HG03457 (cell line): Measurements from ENCODE around the gene SLC35F4.
"Not testable (repeated sequence)": the region's sequence is repeated elsewhere in the genome, so short reads cannot be mapped to it uniquely, and the experiment has no call there.

ENCODE experiments used
- ATAC-seq: cut with Tn5 transposase; IDR thresholded peaks from one replicate; pipeline ENCODE4 v1.9.1; 2021; ENCODE audit warnings: moderate number of reproducible peaks; ENCODE audit not compliant: unreplicated experiment

The SLC35F4 gene

DNA sequence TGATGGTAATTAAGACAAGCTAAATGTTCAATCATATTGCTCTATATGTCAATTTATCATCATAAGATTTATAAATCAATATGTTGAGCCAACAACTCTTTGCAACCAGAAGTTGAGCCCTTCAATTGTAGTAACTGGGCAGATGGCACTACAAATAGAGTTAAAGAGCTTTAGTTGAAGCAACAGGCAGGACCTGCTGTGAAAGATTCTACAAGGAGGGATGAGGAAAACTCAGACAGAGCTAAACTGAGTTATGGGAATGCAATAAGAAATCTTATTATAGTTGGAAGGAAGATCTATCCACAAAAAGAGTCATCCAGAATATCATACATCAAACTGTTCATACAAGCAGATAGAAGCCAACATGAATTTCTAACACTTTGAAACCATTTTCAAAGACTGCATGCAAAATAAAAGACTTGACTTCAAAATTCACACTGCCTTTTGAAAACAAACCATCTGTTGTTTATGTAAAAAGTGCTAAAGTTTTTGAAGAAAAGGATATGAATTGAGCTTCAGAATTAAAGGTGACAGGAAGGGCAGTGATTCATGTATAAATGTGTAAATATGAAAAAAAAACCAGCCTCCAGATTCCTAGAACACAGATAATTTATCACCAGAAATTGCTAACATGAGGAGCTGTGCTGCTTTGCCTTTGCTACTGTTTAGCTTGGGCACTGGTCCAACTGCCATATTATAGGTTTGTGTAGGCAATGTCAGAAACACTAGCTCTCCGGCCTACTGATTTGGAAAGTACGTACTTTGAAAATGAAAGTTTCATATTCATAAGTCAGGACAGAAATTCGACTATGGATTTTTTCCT is 133.2 kb downstream of the SLC35F4 start:
- ATAC-seq = no peak

DNA sequence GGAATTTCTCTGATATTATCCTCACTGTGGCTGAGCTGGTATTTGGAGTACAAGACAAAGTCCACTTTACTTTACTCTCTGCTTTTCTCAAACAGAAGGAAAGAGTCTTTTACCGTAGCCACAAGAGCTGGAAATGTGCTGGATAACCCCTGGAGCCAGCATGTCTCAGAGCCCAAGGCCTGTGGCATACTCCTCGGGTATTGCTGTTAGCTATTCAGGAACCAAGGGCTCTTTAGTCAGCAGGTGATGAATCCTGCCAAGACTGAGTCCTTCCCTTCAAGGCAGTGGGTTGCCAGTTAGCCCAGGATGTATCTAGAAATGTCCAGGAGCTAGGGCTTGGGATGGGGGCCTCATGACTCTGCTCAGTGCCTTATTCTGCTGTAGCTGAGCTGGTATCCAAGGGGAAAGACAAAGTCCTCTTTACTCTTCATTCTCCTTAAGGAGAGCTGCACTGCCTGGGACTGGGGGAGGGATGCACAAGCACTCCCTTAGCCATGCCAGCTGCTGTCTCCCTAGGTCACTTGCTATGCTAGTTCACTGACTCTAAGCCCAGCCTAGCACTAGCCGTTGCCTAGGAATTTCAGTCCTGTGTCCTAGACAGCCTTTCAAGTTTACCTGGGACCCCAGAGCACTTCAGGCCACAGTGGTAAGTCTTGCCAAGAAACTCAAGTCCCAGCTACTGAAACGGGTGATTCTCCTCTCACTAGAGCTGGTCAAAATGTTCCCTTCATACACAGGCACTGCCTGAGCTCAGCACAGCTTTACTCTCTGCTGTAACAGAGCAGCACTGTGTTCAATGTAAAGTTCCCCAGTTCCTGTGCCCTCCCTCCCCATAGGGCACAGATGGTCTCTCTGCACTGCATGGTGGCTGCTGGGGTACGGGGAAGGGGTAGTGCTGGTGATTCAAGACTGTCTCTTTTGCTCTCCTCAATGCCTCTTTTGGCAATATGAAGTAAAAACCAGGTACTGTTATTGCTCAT is 136.4 kb downstream of the SLC35F4 start:
- ATAC-seq = no peak

DNA sequence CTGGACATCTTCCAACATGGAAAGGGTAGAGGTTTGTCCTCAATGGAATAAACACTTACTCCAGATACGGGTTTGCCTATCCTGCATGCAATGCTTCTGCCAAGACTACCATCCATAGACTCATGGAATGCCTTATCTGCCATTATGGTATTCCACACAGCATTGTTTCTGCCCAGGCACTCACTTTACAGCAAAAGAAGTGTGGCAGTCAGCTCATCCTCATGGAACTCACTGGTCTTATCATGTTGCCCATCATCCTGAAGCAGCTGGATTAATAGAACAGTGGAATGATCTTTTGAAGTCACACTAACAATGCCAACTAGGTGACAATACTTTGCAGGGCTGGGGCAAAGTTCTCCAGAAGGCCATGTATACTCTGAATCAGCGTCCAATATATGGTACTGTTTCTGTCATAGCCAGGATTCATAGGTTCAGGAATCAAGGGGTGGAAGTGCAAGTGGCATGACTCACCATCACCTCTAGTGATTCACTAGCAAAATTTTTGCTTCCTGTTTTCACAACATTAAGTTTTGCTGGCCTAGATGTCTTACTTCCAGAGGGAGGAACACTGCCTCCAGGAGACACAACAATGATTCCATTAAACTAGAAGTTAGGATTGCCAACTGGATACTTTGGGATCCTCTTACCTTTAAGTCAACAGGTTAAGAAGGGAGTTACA is 140.4 kb downstream of the SLC35F4 start:
- ATAC-seq = no peak

DNA sequence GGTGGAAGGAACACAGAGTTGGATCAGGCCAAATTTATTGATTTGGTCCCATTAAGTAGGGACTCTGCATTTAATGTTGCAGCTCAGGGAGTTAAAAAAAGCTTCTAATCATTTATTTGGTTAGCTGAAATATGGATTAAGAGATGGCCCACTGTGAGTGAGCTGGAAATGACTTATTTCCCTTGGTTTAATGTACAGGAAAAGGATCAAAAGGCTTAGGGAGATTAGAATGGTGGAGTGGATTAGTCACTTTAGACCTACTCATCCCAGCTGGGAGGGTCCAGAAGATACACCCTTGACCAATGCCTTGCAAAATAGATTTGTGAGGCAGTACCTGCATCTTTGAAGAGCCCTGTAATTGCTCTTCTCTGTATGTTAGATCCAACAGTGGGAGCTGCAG is 143.8 kb downstream of the SLC35F4 start:
- ATAC-seq = not testable (repeated sequence)

DNA sequence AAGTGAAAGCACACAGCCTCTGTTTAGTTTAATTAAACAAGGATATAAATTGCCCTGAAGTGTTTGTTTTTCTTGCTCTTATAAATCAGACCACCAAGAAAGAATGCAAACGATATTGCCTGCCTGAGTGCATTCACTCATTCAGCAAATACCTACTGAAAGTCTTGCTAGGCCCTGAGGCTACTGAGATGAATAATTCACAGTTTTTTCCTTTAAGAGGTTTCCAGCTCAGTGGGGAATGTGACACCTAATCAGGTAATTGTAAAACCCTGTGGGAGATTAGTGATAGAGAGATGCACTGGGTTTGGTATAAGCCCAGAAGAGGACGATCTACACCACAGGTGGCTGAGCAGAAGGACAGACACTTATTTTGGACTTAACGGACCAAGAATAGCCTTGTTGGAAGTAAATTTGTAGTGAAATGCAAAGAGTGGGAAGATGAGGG is 151.4 kb downstream of the SLC35F4 start:
- ATAC-seq = no peak

DNA sequence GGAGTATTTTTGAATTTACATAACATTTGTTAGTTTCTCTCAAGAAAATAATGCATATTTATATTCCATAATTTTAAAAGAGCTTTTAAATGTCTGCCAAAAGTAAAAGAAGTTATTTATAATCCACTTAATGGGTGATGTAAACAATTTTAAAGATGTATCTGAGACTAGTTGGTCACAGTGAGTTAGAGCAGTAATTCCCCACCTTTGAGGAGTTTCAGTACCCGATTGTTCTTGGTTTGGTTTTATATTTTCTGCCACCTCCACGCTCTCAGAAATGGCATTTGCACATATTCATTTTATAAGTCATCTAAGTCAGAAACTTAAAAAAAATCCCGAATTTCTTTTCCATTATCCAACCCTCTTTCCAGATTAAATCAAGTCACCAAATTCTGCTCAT is 153.2 kb downstream of the SLC35F4 start:
- no peak for ATAC-seq

DNA sequence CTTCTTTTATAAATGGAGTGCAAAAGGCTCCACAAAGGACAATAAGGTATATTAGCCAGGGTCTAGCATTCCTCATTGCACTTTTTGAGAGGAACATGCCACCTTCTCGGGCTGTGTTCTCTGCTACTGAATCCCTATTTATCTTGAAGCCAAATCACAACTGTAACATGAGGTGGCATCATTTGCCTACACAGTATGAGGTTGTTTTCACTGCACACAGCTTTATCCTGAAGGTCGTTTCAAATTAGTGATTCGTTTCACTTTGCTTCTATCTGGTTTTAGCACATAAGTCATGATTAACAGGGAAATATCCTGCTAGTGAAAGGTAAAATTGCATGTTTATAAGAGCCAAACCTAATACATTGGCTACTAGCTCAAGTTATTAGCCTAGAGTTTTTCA is 153.8 kb downstream of the SLC35F4 start:
- ATAC-seq = no peak

DNA sequence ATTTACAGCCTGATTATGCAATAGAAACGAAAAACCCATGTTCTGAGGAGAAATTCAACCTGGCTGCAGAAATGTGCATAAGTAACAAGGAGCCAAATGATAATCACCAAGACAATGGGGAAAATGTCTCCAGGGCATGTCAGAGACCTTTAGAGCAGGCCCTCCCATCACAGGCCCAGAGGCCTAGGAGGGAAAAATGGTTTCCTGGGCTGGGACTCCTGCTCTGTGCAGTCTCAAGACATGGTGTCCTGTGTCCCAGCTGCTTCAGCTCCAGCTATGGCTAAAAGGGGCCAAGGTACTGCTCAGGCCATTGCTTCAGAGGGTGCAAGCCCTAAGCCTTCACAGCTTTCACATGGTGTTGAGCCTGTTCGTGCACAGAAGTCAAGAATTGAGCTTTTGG is 156.0 kb downstream of the SLC35F4 start:
- no peak for ATAC-seq

DNA sequence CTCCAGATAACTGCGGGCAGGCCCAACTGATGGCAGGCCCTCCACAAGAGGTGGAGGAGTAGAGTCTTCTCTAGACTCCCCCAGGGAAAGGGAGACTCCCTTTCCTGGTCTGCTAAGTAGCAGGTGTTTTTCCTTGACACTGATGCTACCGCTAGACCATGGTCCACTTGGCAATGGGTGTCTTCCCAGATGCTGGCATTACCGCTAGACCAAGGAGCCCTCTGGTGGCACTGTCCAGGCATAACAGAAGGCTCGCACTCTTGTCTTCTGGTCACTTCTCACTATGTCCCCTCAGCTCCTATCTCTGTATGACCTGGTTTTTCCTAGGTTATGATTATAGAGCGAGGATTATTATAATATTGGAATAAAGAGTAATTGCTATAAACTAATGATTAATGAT is 156.8 kb downstream of the SLC35F4 start:
- ATAC-seq = not testable (repeated sequence)

DNA sequence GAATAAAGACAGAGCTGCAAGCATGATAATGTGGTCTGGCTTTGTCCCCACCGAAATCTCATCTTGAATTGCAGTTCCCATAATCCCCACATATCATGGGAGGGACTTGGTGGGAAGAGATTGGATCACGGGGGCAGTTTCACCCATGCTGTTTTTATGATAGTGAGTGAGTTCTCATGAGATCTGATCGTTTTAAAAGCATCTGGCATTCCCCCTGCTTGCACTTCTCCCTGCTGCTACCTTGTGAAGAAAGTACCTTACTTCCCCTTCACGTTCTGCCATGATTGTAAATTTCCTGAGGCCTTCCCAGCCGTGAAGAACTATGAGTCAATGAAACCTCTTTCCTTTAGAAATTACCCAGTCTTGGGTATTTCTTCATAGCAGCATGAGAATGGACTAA is 158.7 kb downstream of the SLC35F4 start:
- ATAC-seq = no peak

DNA sequence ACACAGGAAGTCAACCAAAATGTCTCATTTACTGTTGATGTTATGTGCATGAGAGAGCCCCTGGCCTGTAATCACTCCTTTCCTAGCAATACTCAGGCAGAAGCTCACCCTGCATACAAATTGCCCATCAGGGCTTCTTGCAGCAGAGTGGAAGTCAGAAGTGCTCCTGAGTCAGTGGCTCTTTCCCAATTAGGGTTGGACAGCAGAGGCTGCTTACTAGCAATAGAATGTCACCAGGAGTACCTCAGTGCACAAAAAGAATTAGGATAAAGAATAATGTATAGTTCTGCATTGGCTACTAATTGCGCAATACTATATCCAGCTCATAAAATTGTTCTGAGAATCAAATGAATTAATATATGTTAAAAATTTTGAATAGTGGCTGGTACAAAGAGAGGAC is 161.1 kb downstream of the SLC35F4 start:
- no peak for ATAC-seq

DNA sequence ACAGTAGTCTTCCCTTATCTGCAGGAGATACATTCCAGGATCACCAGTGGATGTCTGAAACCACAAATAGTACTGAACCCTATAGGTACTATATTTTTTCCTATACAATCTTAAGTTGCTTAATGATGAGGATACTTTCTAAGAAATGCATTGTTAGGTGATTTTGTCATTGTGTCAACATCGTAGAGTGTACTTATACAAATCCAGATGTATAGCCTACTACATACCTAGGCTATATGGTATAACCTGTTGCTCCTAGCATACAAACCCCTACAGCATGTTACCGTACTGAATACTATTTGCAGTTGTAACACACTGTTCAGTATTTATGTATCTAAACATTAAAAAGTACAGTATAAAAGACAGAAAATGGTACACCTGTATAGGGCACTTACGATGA is 165.9 kb downstream of the SLC35F4 start:
- ATAC-seq = no peak

DNA sequence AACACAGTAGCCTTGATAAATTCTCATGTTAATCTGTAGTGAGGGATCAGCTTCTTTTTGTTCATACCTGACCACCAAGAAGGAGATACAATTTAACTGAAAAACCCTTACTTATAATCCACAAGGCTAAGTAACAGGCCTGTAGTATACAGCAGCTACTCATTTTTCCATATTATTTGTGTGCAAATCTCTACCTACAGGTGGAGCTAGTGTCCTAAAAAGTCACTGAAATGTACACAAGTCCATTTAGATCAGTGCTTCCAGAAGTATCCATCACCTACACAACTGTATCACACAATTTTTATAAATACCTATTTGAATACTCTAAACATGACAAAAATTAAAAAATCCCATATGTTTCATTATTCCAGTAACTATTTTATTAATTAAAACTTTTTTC is 173.2 kb downstream of the SLC35F4 start:
- ATAC-seq = no peak

DNA sequence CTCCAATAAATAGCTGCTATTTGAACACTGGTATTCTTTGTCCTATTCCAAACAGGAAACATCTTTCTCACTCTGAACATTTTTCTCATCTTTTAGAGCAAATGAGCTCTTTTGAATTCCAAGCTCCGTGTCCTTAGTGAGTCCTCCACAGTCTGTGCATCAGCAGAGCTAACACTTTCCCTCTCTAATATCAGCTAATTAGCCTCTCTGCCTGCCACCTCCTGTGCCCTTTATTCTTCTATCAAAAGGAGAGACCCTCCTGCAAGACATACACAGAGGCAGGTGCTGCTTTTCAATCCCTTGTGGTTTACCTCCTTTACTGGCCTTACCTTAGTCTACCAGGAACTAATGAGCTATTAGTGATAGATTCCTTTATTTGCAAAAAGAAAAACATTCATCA is 178.5 kb downstream of the SLC35F4 start:
- no peak for ATAC-seq

DNA sequence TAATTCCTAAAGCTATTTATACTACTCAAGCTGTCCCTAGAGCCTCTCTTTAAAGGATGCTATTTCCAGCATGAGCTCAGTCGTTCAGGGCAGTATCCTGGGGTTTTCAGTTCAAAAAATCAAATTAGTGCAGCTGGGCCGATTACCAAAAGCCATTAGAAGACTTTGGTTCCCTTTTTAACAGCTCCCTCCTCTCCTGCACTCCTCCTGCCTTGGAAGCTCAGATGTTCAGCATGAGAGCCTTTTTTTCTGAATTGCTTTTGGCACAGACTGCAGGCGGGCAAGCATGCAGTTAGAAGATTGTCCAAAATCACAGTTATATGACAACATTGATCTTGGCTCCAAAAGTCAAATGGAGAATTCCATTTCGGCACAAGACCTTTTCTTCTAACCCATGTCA is 179.6 kb downstream of the SLC35F4 start:
- no peak for ATAC-seq

DNA sequence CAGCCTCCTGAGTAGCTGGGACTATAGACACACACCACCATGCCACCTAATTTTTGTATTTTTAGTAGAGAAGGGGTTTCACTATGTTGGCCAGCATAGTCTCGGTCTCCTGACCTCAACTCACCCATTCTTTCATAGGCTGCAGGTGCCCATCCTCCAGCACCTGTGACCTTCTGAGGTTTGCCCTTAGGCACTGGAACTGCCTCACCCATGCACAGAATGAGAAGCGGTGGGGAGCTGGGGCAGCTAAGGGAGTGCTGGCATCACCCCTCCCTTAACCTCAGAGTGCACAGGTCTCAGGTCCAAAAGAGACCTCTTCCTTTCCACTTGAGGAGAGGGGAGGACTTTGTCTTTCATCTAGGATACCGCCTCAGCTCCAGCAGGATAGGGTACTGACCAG is 194.9 kb downstream of the SLC35F4 start:
- no peak for ATAC-seq

DNA sequence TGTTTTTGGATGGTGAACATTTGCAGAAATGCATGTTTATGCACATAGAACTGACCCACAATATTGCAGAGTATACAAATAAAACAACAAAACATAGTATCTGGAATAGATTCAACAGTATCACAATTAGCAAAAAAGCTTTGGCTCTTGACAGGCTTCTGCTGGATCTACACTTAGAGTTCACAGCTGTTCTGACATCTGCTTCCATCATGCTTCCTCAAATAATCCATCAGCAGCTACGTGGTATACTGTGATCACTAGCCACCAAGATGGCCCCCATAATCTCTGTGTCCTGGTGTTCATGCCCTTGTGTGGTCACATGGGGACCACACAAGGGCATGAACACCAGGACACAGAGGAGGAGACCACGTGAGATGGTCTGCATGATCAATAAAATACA is 205.7 kb downstream of the SLC35F4 start:
- ATAC-seq = no peak

DNA sequence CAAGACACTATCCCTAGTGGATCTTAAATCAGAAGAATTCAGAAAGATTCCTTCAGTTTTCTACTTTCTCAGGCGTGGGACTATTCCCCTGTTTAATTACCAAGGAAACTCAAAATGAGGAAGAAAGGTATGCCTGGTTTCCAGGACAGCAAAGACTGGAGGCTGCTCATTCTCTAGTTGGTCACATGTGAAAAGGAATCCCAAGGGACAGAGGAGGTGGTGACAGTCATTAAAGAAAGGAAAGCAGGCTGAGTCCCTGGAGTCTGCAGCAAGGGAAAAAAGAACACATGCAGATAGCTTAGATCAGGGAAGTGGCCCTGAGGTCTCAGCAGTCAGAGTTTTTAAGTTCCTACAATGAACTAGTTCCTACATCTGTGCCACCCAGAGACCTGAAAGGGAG is 206.8 kb downstream of the SLC35F4 start:
- ATAC-seq = no peak

DNA sequence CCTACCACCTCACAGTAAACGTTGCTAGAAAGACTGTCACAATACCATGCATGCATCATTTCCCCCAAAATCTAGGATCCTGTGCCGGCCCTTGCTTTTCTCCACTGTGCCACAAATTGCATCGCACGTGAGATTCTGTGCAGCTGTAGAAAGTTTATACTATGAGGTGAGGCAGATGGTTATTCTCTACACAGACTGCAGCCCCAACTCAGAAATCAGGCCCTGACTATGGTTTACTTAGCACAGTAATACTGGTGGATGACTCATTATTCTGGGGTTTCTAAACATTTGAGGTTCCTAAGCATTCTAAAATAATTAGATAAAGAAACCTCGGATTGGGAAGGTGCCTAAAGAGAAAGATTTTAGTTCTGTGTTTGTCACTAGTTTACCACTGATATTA is 208.4 kb downstream of the SLC35F4 start:
- no peak for ATAC-seq

DNA sequence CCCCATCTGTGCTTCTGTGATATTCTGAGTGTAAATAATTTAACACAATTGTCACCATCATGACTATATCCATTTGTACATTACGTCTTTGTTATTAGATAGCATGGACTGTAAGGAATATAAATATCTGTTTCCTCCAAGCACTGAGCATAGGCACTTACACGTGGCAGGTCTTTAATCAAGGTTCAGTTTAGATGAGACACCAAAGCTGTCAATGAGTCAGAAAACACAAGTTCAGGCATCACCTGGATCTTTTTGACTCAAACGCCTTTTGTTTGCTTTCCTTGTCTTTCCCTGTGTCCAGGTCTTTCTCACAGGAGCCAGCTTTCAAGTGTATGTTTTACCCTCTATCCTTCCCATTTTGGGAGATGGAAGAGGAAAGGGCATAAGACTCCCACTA is 209.0 kb downstream of the SLC35F4 start:
- ATAC-seq = no peak

DNA sequence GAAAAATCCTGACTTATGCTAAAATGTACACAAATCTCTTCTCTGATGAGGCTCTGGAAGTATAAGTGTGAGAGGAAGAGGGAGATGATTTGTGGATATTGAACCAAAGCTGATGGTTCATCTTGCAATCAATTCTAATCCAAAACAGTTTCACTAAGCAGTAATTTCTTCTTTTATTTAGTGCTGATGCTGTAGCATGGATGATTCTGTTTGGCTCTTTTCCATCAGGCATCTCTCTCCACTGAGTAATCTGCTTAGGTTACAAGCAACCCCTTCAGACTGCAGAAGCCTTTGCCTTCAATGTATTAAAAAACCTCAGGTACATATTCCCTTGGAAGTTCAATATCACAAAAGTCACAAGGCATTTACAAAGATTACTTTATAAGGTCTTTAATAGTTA is 213.1 kb downstream of the SLC35F4 start:
- ATAC-seq = no peak
